PC-3 (cell line): Measurements from ENCODE around the gene YAF2. TPM values are rescaled to one million over a fixed set of nuclear protein-coding genes. Genes with fewer than 3 reads are reported as not detected.
"Not testable (repeated sequence)": the region's sequence is repeated elsewhere in the genome, so short reads cannot be mapped to it uniquely, and the experiment has no call there.

Source experiments
- ATAC-seq: fragments of 200-7000 bp; cut with Tn5 transposase; 2 replicates; pipeline ENCODE4 v1.9.1; 2020; ENCODE audit warnings: mild to moderate bottlenecking, moderate library complexity
- BruUV-seq: library from RNA; stranded (reverse); fragments of 400-500 nt; replicated peaks from 2 replicates; lab custom pipeline; 2021; lab: Mats Ljungman, UMichigan
- CTCF ChIA-PET: fragments of 300-600 bp; sonication (Branson Sonifier 250); formaldehyde crosslinking; loops from one replicate; lab custom pipeline; 2022; ENCODE audit warnings: antibody characterized with exemption; lab: Charles Lee
- POLR2A ChIA-PET: fragments of 300-600 bp; sonication (Branson Sonifier 250); formaldehyde crosslinking; loops from one replicate; lab custom pipeline; 2022; ENCODE audit warnings: antibody characterized with exemption; ENCODE audit not compliant: unreplicated experiment; lab: Charles Lee
- DNase-seq: peaks from one replicate; pipeline ENCODE4 v3.0.0-alpha.2; 2015
- H2AFZ ChIP-seq: fragments of 300-600 bp; sonication (generic); 2 replicates; pipeline ENCODE4 v1.6.0; 2016; ENCODE audit warnings: antibody characterized with exemption, low read length
- H3F3A ChIP-seq: fragments of 300-600 bp; sonication (generic); one replicate; pipeline ENCODE4 v1.6.0; 2017; ENCODE audit warnings: antibody characterized with exemption, low read length, control low read depth, mild to moderate bottlenecking; ENCODE audit not compliant: unreplicated experiment
- H3K27ac ChIP-seq: fragments of 300-600 bp; sonication (generic); 2 replicates; pipeline ENCODE4 v1.5.1; 2016; ENCODE audit warnings: mild to moderate bottlenecking, low read length
- H3K27me3 ChIP-seq: fragments of 300-600 bp; sonication (generic); 2 replicates; pipeline ENCODE4 v1.6.1; 2016; ENCODE audit warnings: low read length, mixed read lengths
- H3K36me3 ChIP-seq: fragments of 300-600 bp; sonication (generic); 2 replicates; pipeline ENCODE4 v1.6.1; 2016; ENCODE audit warnings: low read depth, mixed run types, low read length, mixed read lengths
- H3K4me1 ChIP-seq: fragments of 300-600 bp; sonication (generic); 2 replicates; pipeline ENCODE4 v1.5.1; 2016; ENCODE audit warnings: low read length; ENCODE audit not compliant: insufficient read depth
- H3K4me2 ChIP-seq: fragments of 300-600 bp; sonication (generic); 2 replicates; pipeline ENCODE4 v1.6.0; 2016; ENCODE audit warnings: low read length
- H3K4me3 ChIP-seq: fragments of 300-600 bp; sonication (generic); 2 replicates; pipeline ENCODE4 v1.5.1; 2016; ENCODE audit warnings: mild to moderate bottlenecking, low read length, mixed read lengths
- H3K79me2 ChIP-seq: fragments of 300-600 bp; sonication (generic); 2 replicates; pipeline ENCODE4 v1.6.1; 2017; ENCODE audit warnings: low read length, mixed read lengths
- H3K9ac ChIP-seq: fragments of 300-600 bp; sonication (generic); 2 replicates; pipeline ENCODE4 v1.6.0; 2016; ENCODE audit warnings: mild to moderate bottlenecking, low read length
- H3K9me2 ChIP-seq: fragments of 300-600 bp; sonication (generic); replicated peaks from 2 replicates; pipeline ENCODE4 v1.6.1; 2016; ENCODE audit warnings: mixed run types, low read length, mixed read lengths
- H3K9me3 ChIP-seq: fragments of 300-600 bp; sonication (generic); 2 replicates; pipeline ENCODE4 v1.6.1; 2016; ENCODE audit warnings: low read length, mixed read lengths
- H4K20me1 ChIP-seq: fragments of 300-600 bp; sonication (generic); 2 replicates; pipeline ENCODE4 v1.6.1; 2016; ENCODE audit warnings: low read length, mixed read lengths
- EZH2 ChIP-seq: fragments of 300-600 bp; sonication (generic); IDR thresholded peaks from one replicate; pipeline ENCODE4 v1.6.1; 2017; ENCODE audit warnings: antibody characterized with exemption, mild to moderate bottlenecking, low read length; ENCODE audit not compliant: unreplicated experiment
- EZH2phosphoT487 ChIP-seq: fragments of 300-600 bp; sonication (generic); IDR thresholded peaks from 2 replicates; pipeline ENCODE4 v1.6.1; 2018; ENCODE audit warnings: mild to moderate bottlenecking, antibody characterized with exemption, low read length, borderline replicate concordance
- intact Hi-C: fragments of 100-400 bp; cut with micrococcal nuclease; formaldehyde crosslinking; loops from 2 replicates; pipeline ENCODE4 v1.9.0; 2023
- total RNA-seq: library from RNA; depleted of rRNA; stranded (reverse); fragments of >200 nt; gene quantifications from 2 replicates; pipeline ENCODE4 v1.2.3, GENCODE V29; 2014
- TF ChIP-seq, protein P1 (sequence below): fragments of 300-600 bp; sonication (generic); conservative IDR thresholded peaks from 2 replicates; pipeline ENCODE4 v1.5.1; 2017; ENCODE audit warnings: antibody characterized with exemption, low read depth, mild to moderate bottlenecking, low read length

YAF2 gene
- total RNA-seq, 1 experiment from 2014 or later, result 6.8 TPM

DNA sequence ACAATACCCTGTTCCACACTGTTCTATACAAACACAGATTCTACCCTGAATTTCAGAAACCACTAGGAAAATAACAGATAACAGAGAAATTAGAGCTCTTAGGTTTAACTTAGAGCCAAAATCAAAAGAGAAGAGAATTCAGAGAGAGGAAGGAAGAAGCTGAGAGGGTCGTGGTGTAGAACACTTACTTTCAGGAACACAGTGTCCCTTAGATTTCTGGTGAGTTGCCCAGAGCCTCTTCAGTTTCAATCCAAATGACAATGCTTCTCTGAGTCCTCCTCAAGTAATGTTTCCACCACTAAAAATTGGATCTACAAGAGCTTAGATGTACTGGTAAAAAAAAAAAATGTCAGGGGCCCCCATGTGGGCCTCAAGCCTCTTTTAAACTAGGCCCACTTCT, 2.6 kb downstream of the YAF2 start:
- BruUV-seq, result no TSS peak
- Histone ChIP-seq H4K20me1 (no peaks in the 10 kb centered on the region), H3K4me1 (peaks cover 19% of the 10 kb centered on the region), H3K79me2 (peaks cover 47% of the 10 kb centered on the region), H3K9ac (no peak overlapping the region), H3K36me3 (peaks cover 3% of the 10 kb centered on the region; the same call in 1 of the 2 replicates), H3K4me3 (no peak overlapping the region), H3F3A (no peaks in the 10 kb centered on the region), H2AFZ (no peak overlapping the region), H3K9me3 (no peaks in the 10 kb centered on the region), H3K27me3 (no peaks in the 10 kb centered on the region), H3K27ac (no peak overlapping the region), H3K9me2 (no peaks in the 10 kb centered on the region), H3K4me2 (no peak overlapping the region)
- CTCF ChIA-PET, result no interaction called here
- intact Hi-C loops, result loop anchor here (5.0 kb wide), 2 partner anchors 92 to 93 kb away; partner anchors contain the start of genes GXYLT1, PPHLN1 and ZCRB1
- DNase-seq (no peak), ATAC-seq (no peak)
- POLR2A ChIA-PET, result interaction anchor here (0.6 kb wide), 1 partner anchor 1353 kb away, joined by 5 read pairs; no protein-coding TSS in a partner anchor
- TF ChIP-seq, protein P1, sequence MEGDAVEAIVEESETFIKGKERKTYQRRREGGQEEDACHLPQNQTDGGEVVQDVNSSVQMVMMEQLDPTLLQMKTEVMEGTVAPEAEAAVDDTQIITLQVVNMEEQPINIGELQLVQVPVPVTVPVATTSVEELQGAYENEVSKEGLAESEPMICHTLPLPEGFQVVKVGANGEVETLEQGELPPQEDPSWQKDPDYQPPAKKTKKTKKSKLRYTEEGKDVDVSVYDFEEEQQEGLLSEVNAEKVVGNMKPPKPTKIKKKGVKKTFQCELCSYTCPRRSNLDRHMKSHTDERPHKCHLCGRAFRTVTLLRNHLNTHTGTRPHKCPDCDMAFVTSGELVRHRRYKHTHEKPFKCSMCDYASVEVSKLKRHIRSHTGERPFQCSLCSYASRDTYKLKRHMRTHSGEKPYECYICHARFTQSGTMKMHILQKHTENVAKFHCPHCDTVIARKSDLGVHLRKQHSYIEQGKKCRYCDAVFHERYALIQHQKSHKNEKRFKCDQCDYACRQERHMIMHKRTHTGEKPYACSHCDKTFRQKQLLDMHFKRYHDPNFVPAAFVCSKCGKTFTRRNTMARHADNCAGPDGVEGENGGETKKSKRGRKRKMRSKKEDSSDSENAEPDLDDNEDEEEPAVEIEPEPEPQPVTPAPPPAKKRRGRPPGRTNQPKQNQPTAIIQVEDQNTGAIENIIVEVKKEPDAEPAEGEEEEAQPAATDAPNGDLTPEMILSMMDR, result no peak
- TF ChIP-seq EZH2 (no peak), EZH2phosphoT487 (no peak)

- Histone ChIP-seq H2AFZ (no peak overlapping the region), H3K4me2 (no peak overlapping the region), H3K4me1 (peaks cover 19% of the 10 kb centered on the region), H3K4me3 (no peak overlapping the region), H3K9me3 (no peaks in the 10 kb centered on the region), H3K9me2 (no peaks in the 10 kb centered on the region), H3K36me3 (peaks cover 3% of the 10 kb centered on the region; the same call in 1 of the 2 replicates), H3K79me2 (peaks cover 52% of the 10 kb centered on the region), H3F3A (no peaks in the 10 kb centered on the region), H3K9ac (no peak overlapping the region), H3K27ac (no peak overlapping the region), H3K27me3 (no peaks in the 10 kb centered on the region), H4K20me1 (no peaks in the 10 kb centered on the region)
- CTCF ChIA-PET, result no interaction called here
- ATAC-seq (no peak), DNase-seq (no peak)
- TF ChIP-seq EZH2 (no peak), EZH2phosphoT487 (no peak)
- TF ChIP-seq, protein P1, result no peak
- intact Hi-C loops, result loop anchor here (5.0 kb wide), 2 partner anchors 92 to 93 kb away; partner anchors contain the start of genes GXYLT1, PPHLN1 and ZCRB1
- POLR2A ChIA-PET, result interaction anchor here (0.6 kb wide), 1 partner anchor 1353 kb away, joined by 5 read pairs; no protein-coding TSS in a partner anchor
- no TSS peak for BruUV-seq
Measured at GRCh38 chr12:42234970-42235369, 3.1 kb downstream of the YAF2 start.

GRCh38 chr12:42227525-42227924, 10.5 kb downstream of the YAF2 start:
- H2AFZ ChIP-seq, BruUV-seq, POLR2A ChIA-PET, H3K9me3 ChIP-seq, intact Hi-C loops, H3K4me1 ChIP-seq, H4K20me1 ChIP-seq, H3K27me3 ChIP-seq, H3F3A ChIP-seq, H3K27ac ChIP-seq, H3K4me2 ChIP-seq, H3K36me3 ChIP-seq, ATAC-seq, H3K9me2 ChIP-seq, H3K9ac ChIP-seq, H3K4me3 ChIP-seq, CTCF ChIA-PET, DNase-seq: not testable (repeated sequence)
- H3K79me2 ChIP-seq, result peaks cover 16% of the 10 kb centered on the region; the same call in 1 of the 2 replicates

GRCh38 chr12:42224501-42224900, 13.5 kb downstream of the YAF2 start:
- H2AFZ ChIP-seq, H4K20me1 ChIP-seq, H3K79me2 ChIP-seq, BruUV-seq, H3K4me2 ChIP-seq, H3K27me3 ChIP-seq, POLR2A ChIA-PET, H3K9ac ChIP-seq, intact Hi-C loops, H3K27ac ChIP-seq, H3K9me3 ChIP-seq, H3K9me2 ChIP-seq, H3K4me1 ChIP-seq, DNase-seq, H3F3A ChIP-seq, H3K4me3 ChIP-seq, H3K36me3 ChIP-seq, ATAC-seq, CTCF ChIA-PET: not testable (repeated sequence)
